Neural cell (in vitro differentiated cells): Measurements from ENCODE around the gene KCNJ3. TPM values are rescaled to one million over a fixed set of nuclear protein-coding genes. Genes with fewer than 3 reads are reported as not detected.

ENCODE experiments used
- H2AFZ ChIP-seq: fragments of 200-600, 300-800 bp; sonication (generic), shearing (Covaris generic); 2 replicates; pipeline ENCODE4 v1.6.0; 2014; ENCODE audit warnings: low read depth, mild to moderate bottlenecking, antibody characterized with exemption, low read length, moderate library complexity
- H3F3A ChIP-seq: fragments of 200-600 bp; shearing (Covaris generic); 2 replicates; pipeline ENCODE4 v1.6.1; 2016; ENCODE audit warnings: mild to moderate bottlenecking, moderate library complexity, mixed read lengths, antibody characterized with exemption, low read length; ENCODE audit not compliant: insufficient read depth, poor library complexity, severe bottlenecking
- H3K27ac ChIP-seq: fragments of 200-600, 300-800 bp; sonication (generic), shearing (Covaris generic); 2 replicates; pipeline ENCODE4 v1.5.1; 2014; ENCODE audit warnings: mild to moderate bottlenecking, low read length, moderate library complexity
- H3K27me3 ChIP-seq: fragments of 300-800, 200-600 bp; sonication (generic), shearing (Covaris generic); 2 replicates; pipeline ENCODE4 v1.6.0; 2014; ENCODE audit warnings: mild to moderate bottlenecking, low read depth, low read length, moderate library complexity; ENCODE audit not compliant: insufficient read depth
- H3K36me3 ChIP-seq: fragments of 300-800, 200-600 bp; sonication (generic), shearing (Covaris generic); 2 replicates; pipeline ENCODE4 v1.5.1; 2014; ENCODE audit warnings: mild to moderate bottlenecking, antibody characterized with exemption, low read length, moderate library complexity; ENCODE audit not compliant: insufficient read depth
- H3K4me2 ChIP-seq: fragments of 300-800, 200-600 bp; sonication (generic), shearing (Covaris generic); 2 replicates; pipeline ENCODE4 v1.6.0; 2014; ENCODE audit warnings: mild to moderate bottlenecking, low read length
- H3K4me3 ChIP-seq: fragments of 300-800, 200-600 bp; sonication (generic), shearing (Covaris generic); 2 replicates; pipeline ENCODE4 v1.5.1; 2014; ENCODE audit warnings: mild to moderate bottlenecking, low read length, moderate library complexity
- H3K79me2 ChIP-seq: fragments of 200-600 bp; shearing (Covaris generic); replicated peaks from 2 replicates; pipeline ENCODE4 v1.6.0; 2014; ENCODE audit warnings: mild to moderate bottlenecking, low read length, moderate library complexity; ENCODE audit not compliant: insufficient read depth
- H3K9ac ChIP-seq: fragments of 300-800, 200-600 bp; sonication (generic), shearing (Covaris generic); 2 replicates; pipeline ENCODE4 v1.6.1; 2016; ENCODE audit warnings: mild to moderate bottlenecking, low read length, mixed read lengths
- H3K9me2 ChIP-seq: fragments of 200-600 bp; shearing (Covaris generic); 2 replicates; pipeline ENCODE4 v1.6.1; 2016; ENCODE audit warnings: mild to moderate bottlenecking, low read length, mixed read lengths; ENCODE audit not compliant: insufficient read depth
- H3K9me3 ChIP-seq: fragments of 200-600, 300-800 bp; sonication (generic), shearing (Covaris generic); 2 replicates; pipeline ENCODE4 v1.6.1; 2016; ENCODE audit warnings: mild to moderate bottlenecking, mixed run types, low read length, moderate library complexity, mixed read lengths
- H4K20me1 ChIP-seq: fragments of 200-600 bp; shearing (Covaris generic); 2 replicates; pipeline ENCODE4 v1.6.1; 2016; ENCODE audit warnings: mild to moderate bottlenecking, mixed run types; ENCODE audit not compliant: insufficient read depth
- EP300 ChIP-seq: fragments of 450-650 bp; conservative IDR thresholded peaks from 2 replicates; pipeline ENCODE4 v1.6.1; 2014; ENCODE audit warnings: antibody characterized with exemption, mild to moderate bottlenecking, moderate library complexity; ENCODE audit not compliant: poor library complexity, severe bottlenecking
- EZH2 ChIP-seq: fragments of 200-600, 300-800 bp; shearing (Covaris generic), sonication (generic); IDR thresholded peaks from 2 replicates; pipeline ENCODE4 v1.6.1; 2014; ENCODE audit warnings: antibody characterized with exemption, low read length, borderline replicate concordance, mild to moderate bottlenecking; ENCODE audit not compliant: insufficient read depth, poor library complexity, severe bottlenecking
- MXI1 ChIP-seq: fragments of 450-650 bp; conservative IDR thresholded peaks from 2 replicates; pipeline ENCODE4 v1.6.1; 2014; ENCODE audit warnings: antibody characterized with exemption, mild to moderate bottlenecking; ENCODE audit not compliant: poor library complexity, severe bottlenecking
- POLR2AphosphoS5 ChIP-seq: IDR thresholded peaks from 2 replicates; pipeline ENCODE4 v1.6.1; 2012
- RAD21 ChIP-seq: fragments of 450-650 bp; conservative IDR thresholded peaks from 2 replicates; pipeline ENCODE4 v1.6.1; 2014; ENCODE audit warnings: antibody characterized with exemption, mild to moderate bottlenecking, moderate library complexity
- REST ChIP-seq: IDR thresholded peaks from 2 replicates; pipeline ENCODE4 v1.6.1; 2012; ENCODE audit warnings: borderline replicate concordance
- SMC3 ChIP-seq: fragments of 450-650 bp; conservative IDR thresholded peaks from 2 replicates; pipeline ENCODE4 v1.6.1; 2014; ENCODE audit warnings: antibody characterized with exemption, mild to moderate bottlenecking, moderate library complexity; ENCODE audit not compliant: poor library complexity
- TAF1 ChIP-seq: IDR thresholded peaks from 2 replicates; pipeline ENCODE4 v1.6.1; 2012; ENCODE audit warnings: low read depth
- polyA plus RNA-seq: library from polyadenylated mRNA; depleted of rRNA; stranded (reverse); fragments of >200 nt; gene quantifications from 2 replicates; pipeline ENCODE4 v1.2.3, GENCODE V29; 2014

The KCNJ3 gene
- polyA plus RNA-seq, 1 donor from 2014 or later: 0.68 TPM

- H3K9me2 ChIP-seq: no peaks in the 10 kb centered on the region
- H3K36me3 ChIP-seq: no peaks in the 10 kb centered on the region
- H2AFZ ChIP-seq: no peak overlapping the region
- no peak overlapping the region for H3K4me2 ChIP-seq
- peaks cover 24% of the 10 kb centered on the region for H3K27me3 ChIP-seq
- no peaks in the 10 kb centered on the region for H3K9me3 ChIP-seq
- H3F3A ChIP-seq: no peaks in the 10 kb centered on the region
- H4K20me1 ChIP-seq: no peaks in the 10 kb centered on the region
- TF ChIP-seq RAD21: no peak
- TF ChIP-seq EP300: no peak
- TF ChIP-seq SMC3: no peak
- TF ChIP-seq MXI1: no peak
- no peak for TF ChIP-seq EZH2
- H3K27ac ChIP-seq: no peak overlapping the region
- no peak overlapping the region for H3K4me3 ChIP-seq
- H3K9ac ChIP-seq: no peak overlapping the region
- H3K79me2 ChIP-seq: no peaks in the 10 kb centered on the region
Measured at GRCh38 chr2:154696369-154696768, 2.1 kb upstream of the KCNJ3 start.

GRCh38 chr2:154696810-154697417, 1.6 kb upstream of the KCNJ3 start:
- TF ChIP-seq POLR2AphosphoS5: no peak
- TF ChIP-seq REST: peak; percentile 2
- no peak for TF ChIP-seq SMC3
- no peak for TF ChIP-seq TAF1
- no peak for TF ChIP-seq RAD21
- Histone ChIP-seq H3K4me3 (peak overlapping the region; percentile 71), H3K27ac (no peak overlapping the region), H3F3A (no peaks in the 10 kb centered on the region), H2AFZ (no peak overlapping the region), H3K9me2 (no peaks in the 10 kb centered on the region), H3K9ac (peak overlapping the region; percentile 44), H3K4me2 (peak overlapping the region; percentile 40), H3K36me3 (no peaks in the 10 kb centered on the region), H3K27me3 (peaks cover 24% of the 10 kb centered on the region), H4K20me1 (no peaks in the 10 kb centered on the region), H3K79me2 (no peaks in the 10 kb centered on the region), H3K9me3 (no peaks in the 10 kb centered on the region)

GRCh38 chr2:154697418-154698252, 860 bp upstream of the KCNJ3 start:
- Histone ChIP-seq H3K36me3 (no peaks in the 10 kb centered on the region), H3K9me3 (no peaks in the 10 kb centered on the region), H3K4me2 (peak overlapping the region; percentile 40), H3K27me3 (peaks cover 24% of the 10 kb centered on the region), H2AFZ (no peak overlapping the region), H3K9ac (peak overlapping the region; percentile 44), H3K27ac (no peak overlapping the region), H3K9me2 (no peaks in the 10 kb centered on the region), H3K79me2 (no peaks in the 10 kb centered on the region), H3F3A (no peaks in the 10 kb centered on the region), H3K4me3 (peak overlapping the region; percentile 71), H4K20me1 (no peaks in the 10 kb centered on the region)
- peak; percentile 21 for TF ChIP-seq RAD21
- peak; percentile 14 for TF ChIP-seq MXI1
- no peak for TF ChIP-seq SMC3
